Vagina (tissue), 2 donors: ENCODE data around the gene TMEM38B.

Experiments used
- CTCF ChIP-seq, 3 experiments: fragments of 450-650 bp in 2 of 3; fragments of 200-600 bp in 1 of 3; sonication (generic) in 1 of 3; IDR thresholded peaks; one replicate each; pipeline ENCODE4 v1.5.1; 2017 to 2019; ENCODE audit warnings: antibody characterized with exemption in 3 of 3, mild to moderate bottlenecking in 2 of 3, moderate library complexity in 2 of 3
- POLR2A ChIP-seq, 2 donors: fragments of 450-650 bp; IDR thresholded peaks; one replicate each; pipeline ENCODE4 v1.6.1; 2017; ENCODE audit warnings: antibody characterized with exemption in 2 of 2, mild to moderate bottlenecking in 2 of 2, moderate library complexity in 2 of 2

- TF ChIP-seq CTCF (IDR thresholded peaks at IDR 0.05), result no peak
- no peak for TF ChIP-seq POLR2A (IDR thresholded peaks at IDR 0.05)
Measured at GRCh38 chr9:105716146-105716545, 21.8 kb downstream of the TMEM38B start.
